HepG2 (cell line): ENCODE measurements around the gene LDHAL6B. TPM values are rescaled to one million over a fixed set of nuclear protein-coding genes. Genes with fewer than 3 reads are reported as not detected.

Experiments used
- ATAC-seq: fragments of 200-7000 bp; cut with Tn5 transposase; 3 replicates; pipeline ENCODE4 v1.9.1; 2020; ENCODE audit warnings: mild to moderate bottlenecking, moderate library complexity
- BruUV-seq: library from RNA; stranded (reverse); fragments of 400-500 nt; replicated peaks from 2 replicates; lab custom pipeline; 2021; lab: Mats Ljungman, UMichigan
- CTCF ChIA-PET: fragments of 300-600 bp; formaldehyde crosslinking; extraction: SDS; loops from one replicate; lab custom pipeline; 2021; ENCODE audit warnings: low total read pairs, inconsistent platforms, low intra/inter-chr PET ratio; lab: Yijun Ruan, JAX
- POLR2A ChIA-PET: fragments of 350-600 bp; sonication (Branson Sonifier 250); formaldehyde crosslinking; loops from one replicate; lab custom pipeline; 2020; ENCODE audit warnings: antibody characterized with exemption, inconsistent platforms; lab: Yijun Ruan, JAX
- DNase-seq: peaks from one replicate; pipeline ENCODE4 v3.0.0-alpha.2; 2015; ENCODE audit warnings: low spot score
- FAIRE-seq: peaks from 3 replicates; lab custom pipeline; 2011; peaks lifted over from hg19 to GRCh38; lab: Jason Lieb, UNC
- H2AFZ ChIP-seq: one replicate; pipeline ENCODE4 v1.6.1; 2011; ENCODE audit warnings: low read length, inconsistent platforms
- H3K27ac ChIP-seq: fragments of 300-600 bp; 3 replicates; pipeline ENCODE4 v1.8.0; 2011; ENCODE audit warnings: mixed run types, mild to moderate bottlenecking, mixed read lengths, low read length, inconsistent platforms; ENCODE audit not compliant: insufficient read depth; ENCODE audit errors: extremely low read length
- H3K27me3 ChIP-seq, 2 experiments: fragments of 200-600 bp in 1 of 2; 2 replicates in 1 of 2; 3 replicates in 1 of 2; pipeline versions ENCODE4 v1.6.0 to v1.8.0; 2011; ENCODE audit warnings: low read length in 2 of 2, mild to moderate bottlenecking in 2 of 2, moderate library complexity in 2 of 2, inconsistent platforms in 1 of 2; ENCODE audit not compliant: insufficient read depth in 2 of 2, control insufficient read depth in 1 of 2
- H3K36me3 ChIP-seq, 2 experiments: fragments of 200-600 bp in 1 of 2; replicated peaks in 1 of 2; 2 replicates in 1 of 2; 3 replicates in 1 of 2; pipeline versions ENCODE4 v1.5.1 to v1.8.0; 2011; ENCODE audit warnings: low read length in 2 of 2, inconsistent platforms in 1 of 2; ENCODE audit not compliant: insufficient read depth in 2 of 2, control insufficient read depth in 1 of 2
- H3K4me1 ChIP-seq: 2 replicates; pipeline ENCODE4 v1.5.1; 2012; ENCODE audit warnings: low read length, inconsistent platforms; ENCODE audit not compliant: insufficient read depth
- H3K4me2 ChIP-seq: 2 replicates; pipeline ENCODE4 v1.6.0; 2011; ENCODE audit warnings: low read depth, low read length, inconsistent platforms
- H3K4me3 ChIP-seq, 3 experiments: fragments of 200-600 bp in 1 of 3; sonication (generic), shearing (Covaris generic) in 1 of 3; replicated peaks in 1 of 3; 2 replicates each; pipeline ENCODE4 v1.5.1; 2011 to 2016; ENCODE audit warnings: low read length in 3 of 3, inconsistent platforms in 2 of 3, low read depth in 2 of 3, mild to moderate bottlenecking in 2 of 3, control low read depth in 1 of 3, mixed read lengths in 1 of 3; ENCODE audit not compliant: insufficient read depth in 1 of 3
- H3K79me2 ChIP-seq: one replicate; pipeline ENCODE4 v1.6.1; 2011; ENCODE audit warnings: low read length, inconsistent platforms; ENCODE audit not compliant: insufficient read depth
- H3K9ac ChIP-seq: 2 replicates; pipeline ENCODE4 v1.6.0; 2011; ENCODE audit warnings: mild to moderate bottlenecking, low read depth, low read length, inconsistent platforms; ENCODE audit not compliant: insufficient read depth
- H3K9me3 ChIP-seq: 2 replicates; pipeline ENCODE4 v1.5.1; 2012; ENCODE audit warnings: mild to moderate bottlenecking, low read length
- H4K20me1 ChIP-seq: 2 replicates; pipeline ENCODE4 v1.6.0; 2011; ENCODE audit warnings: inconsistent platforms, mild to moderate bottlenecking, low read length, moderate library complexity; ENCODE audit not compliant: insufficient read depth
- HOXA9 ChIP-seq: sonication (generic); formaldehyde crosslinking; IDR thresholded peaks from 2 replicates; pipeline ENCODE4 v1.8.1; 2022; ENCODE audit warnings: missing genetic modification reagents, mild to moderate bottlenecking, moderate library complexity, borderline replicate concordance
- KDM2A ChIP-seq: sonication (generic); formaldehyde crosslinking; IDR thresholded peaks from 2 replicates; pipeline ENCODE4 v1.4.0; 2020; ENCODE audit warnings: low read depth, missing genetic modification reagents, borderline replicate concordance
- KLF15 ChIP-seq: sonication (generic); formaldehyde crosslinking; IDR thresholded peaks from 2 replicates; pipeline ENCODE4 v1.8.1; 2023; ENCODE audit warnings: borderline replicate concordance, mild to moderate bottlenecking, inconsistent platforms, missing genetic modification reagents, mixed read lengths
- NFE2L2 ChIP-seq: fragments of 150-350 bp; IDR thresholded peaks from 2 replicates; pipeline ENCODE4 v1.6.1; 2014; ENCODE audit warnings: low read length
- NFYC ChIP-seq: IDR thresholded peaks from 2 replicates; pipeline ENCODE4 v1.6.1; 2016; ENCODE audit warnings: missing genetic modification reagents, missing compliant biosample characterization
- NR3C1 ChIP-seq: sonication (generic); formaldehyde crosslinking; IDR thresholded peaks from 2 replicates; pipeline ENCODE4 v1.4.0; 2020; ENCODE audit warnings: missing genetic modification reagents
- PCBP1 ChIP-seq: fragments of 200-400 bp; formaldehyde crosslinking; IDR thresholded peaks from 2 replicates; pipeline ENCODE4 v1.6.1; 2017; ENCODE audit warnings: mild to moderate bottlenecking, low read depth, low read length, borderline replicate concordance
- SOX6 ChIP-seq, 2 experiments: fragments of 450-650 bp in 1 of 2; sonication (generic) in 1 of 2; formaldehyde crosslinking in 1 of 2; IDR thresholded peaks; 2 replicates each; pipeline versions ENCODE4 v1.4.0 to v1.6.1; 2017 to 2020; ENCODE audit warnings: antibody characterized with exemption in 1 of 2, mild to moderate bottlenecking in 1 of 2, missing genetic modification reagents in 1 of 2
- TOE1 ChIP-seq: sonication (generic); formaldehyde crosslinking; IDR thresholded peaks from 2 replicates; pipeline ENCODE4 v1.4.0; 2020; ENCODE audit warnings: mild to moderate bottlenecking, missing genetic modification reagents
- ZBTB43 ChIP-seq: sonication (generic); formaldehyde crosslinking; conservative IDR thresholded peaks from 2 replicates; pipeline ENCODE4 v1.4.0; 2020; ENCODE audit warnings: missing genetic modification reagents
- ZNF281 ChIP-seq: sonication (generic); formaldehyde crosslinking; IDR thresholded peaks from 2 replicates; pipeline ENCODE4 v1.4.0; 2020; ENCODE audit warnings: missing genetic modification reagents, borderline replicate concordance
- ZNF333 ChIP-seq: sonication (generic); formaldehyde crosslinking; IDR thresholded peaks from 2 replicates; pipeline ENCODE4 v1.4.0; 2020; ENCODE audit warnings: mild to moderate bottlenecking, missing genetic modification reagents, borderline replicate concordance
- ZNF34 ChIP-seq: sonication (generic); formaldehyde crosslinking; IDR thresholded peaks from 2 replicates; pipeline ENCODE4 v1.4.0; 2020; ENCODE audit warnings: mild to moderate bottlenecking, missing genetic modification reagents, borderline replicate concordance
- WGBS: methylation state at CpG from one replicate; pipeline ENCODE4 v1.1.6; 2017; ENCODE audit warnings: low lambda C conversion rate; 5-methylcytosine and 5-hydroxymethylcytosine counted together
- in situ Hi-C: cut with HindIII; loops from 2 replicates; pipeline ENCODE4 v1.10.0; 2017; ENCODE audit warnings: low pct_unique_long_range_greater_than_20kb; ENCODE audit not compliant: extremely low pct_ligation_motif_present
- intact Hi-C: fragments of 100-400 bp; cut with micrococcal nuclease; formaldehyde crosslinking; loops from one replicate; pipeline ENCODE4 v1.10.0; 2022; ENCODE audit not compliant: unreplicated experiment
- polyA plus RNA-seq, 8 experiments: library from polyadenylated mRNA; depleted of rRNA in 3 of 8; stranded (reverse) in 7 of 8; unstranded in 1 of 8; fragments of >200 nt; fragmentation: Illumina TruSeq in 4 of 8; extraction: Trizol in 4 of 8; gene quantifications; 2 replicates each; pipeline versions ENCODE4 v1.2.1 to v1.2.3, GENCODE V29; 2011 to 2016; ENCODE audit warnings: low read depth in 4 of 8, missing spikeins in 1 of 8, mixed read lengths in 1 of 8; ENCODE audit not compliant: insufficient read depth in 1 of 8
- total RNA-seq, 5 experiments: library from RNA; depleted of rRNA; stranded (reverse); fragments of >200 nt; fragmentation: Illumina TruSeq; extraction: Trizol; gene quantifications; 2 replicates each; pipeline ENCODE4 v1.2.3, GENCODE V29; 2016; ENCODE audit warnings: low read depth in 1 of 5
- TF ChIP-seq, protein P1 (sequence below): sonication (generic); formaldehyde crosslinking; IDR thresholded peaks from 2 replicates; pipeline ENCODE4 v1.5.0; 2020; ENCODE audit warnings: mild to moderate bottlenecking, missing genetic modification reagents, borderline replicate concordance

Gene LDHAL6B
- total and polyA plus RNA-seq, 2 of the 13 experiments (the other 11 are each of a cell fraction or from before 2014, with no cell fraction given), result not detected

- DNase-seq (no peak), ATAC-seq (no peak), FAIRE-seq (no peak)
- no peak overlapping the region for H3K27ac ChIP-seq
- 98% methylated on average over 7 of the region's 7 CpGs for WGBS
- no peaks in the 10 kb centered on the region for H4K20me1 ChIP-seq
- BruUV-seq, result no TSS peak
- H3K4me1 ChIP-seq, result no peaks in the 10 kb centered on the region
- in situ Hi-C loops (no loop called here), intact Hi-C loops (no loop called here)
- H3K4me3 ChIP-seq, result no peak overlapping the region
- H3K79me2 ChIP-seq, result no peaks in the 10 kb centered on the region
- no peak overlapping the region for H3K4me2 ChIP-seq
- peaks cover 9 to 54% of the 10 kb centered on the region in 2 experiments for H3K36me3 ChIP-seq
- H3K27me3 ChIP-seq, result no peaks in the 10 kb centered on the region
- no peak overlapping the region for H3K9ac ChIP-seq
- TF ChIP-seq ZBTB43 (CRISPR knock-in tag), result no peak
- TF ChIP-seq PCBP1, result no peak
- TF ChIP-seq NFE2L2, result no peak
- TF ChIP-seq NFYC (CRISPR knock-in tag), result no peak
- TF ChIP-seq ZNF34 (CRISPR knock-in tag), result no peak
- TF ChIP-seq KDM2A (CRISPR knock-in tag), result no peak
- TF ChIP-seq ZNF333 (CRISPR knock-in tag), result no peak
- TF ChIP-seq, protein P1, sequence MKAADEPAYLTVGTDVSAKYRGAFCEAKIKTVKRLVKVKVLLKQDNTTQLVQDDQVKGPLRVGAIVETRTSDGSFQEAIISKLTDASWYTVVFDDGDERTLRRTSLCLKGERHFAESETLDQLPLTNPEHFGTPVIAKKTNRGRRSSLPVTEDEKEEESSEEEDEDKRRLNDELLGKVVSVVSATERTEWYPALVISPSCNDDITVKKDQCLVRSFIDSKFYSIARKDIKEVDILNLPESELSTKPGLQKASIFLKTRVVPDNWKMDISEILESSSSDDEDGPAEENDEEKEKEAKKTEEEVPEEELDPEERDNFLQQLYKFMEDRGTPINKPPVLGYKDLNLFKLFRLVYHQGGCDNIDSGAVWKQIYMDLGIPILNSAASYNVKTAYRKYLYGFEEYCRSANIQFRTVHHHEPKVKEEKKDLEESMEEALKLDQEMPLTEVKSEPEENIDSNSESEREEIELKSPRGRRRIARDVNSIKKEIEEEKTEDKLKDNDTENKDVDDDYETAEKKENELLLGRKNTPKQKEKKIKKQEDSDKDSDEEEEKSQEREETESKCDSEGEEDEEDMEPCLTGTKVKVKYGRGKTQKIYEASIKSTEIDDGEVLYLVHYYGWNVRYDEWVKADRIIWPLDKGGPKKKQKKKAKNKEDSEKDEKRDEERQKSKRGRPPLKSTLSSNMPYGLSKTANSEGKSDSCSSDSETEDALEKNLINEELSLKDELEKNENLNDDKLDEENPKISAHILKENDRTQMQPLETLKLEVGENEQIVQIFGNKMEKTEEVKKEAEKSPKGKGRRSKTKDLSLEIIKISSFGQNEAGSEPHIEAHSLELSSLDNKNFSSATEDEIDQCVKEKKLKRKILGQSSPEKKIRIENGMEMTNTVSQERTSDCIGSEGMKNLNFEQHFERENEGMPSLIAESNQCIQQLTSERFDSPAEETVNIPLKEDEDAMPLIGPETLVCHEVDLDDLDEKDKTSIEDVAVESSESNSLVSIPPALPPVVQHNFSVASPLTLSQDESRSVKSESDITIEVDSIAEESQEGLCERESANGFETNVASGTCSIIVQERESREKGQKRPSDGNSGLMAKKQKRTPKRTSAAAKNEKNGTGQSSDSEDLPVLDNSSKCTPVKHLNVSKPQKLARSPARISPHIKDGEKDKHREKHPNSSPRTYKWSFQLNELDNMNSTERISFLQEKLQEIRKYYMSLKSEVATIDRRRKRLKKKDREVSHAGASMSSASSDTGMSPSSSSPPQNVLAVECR (CRISPR knock-in tag), result no peak
- TF ChIP-seq KLF15 (CRISPR knock-in tag), result no peak
- TF ChIP-seq TOE1 (CRISPR knock-in tag), result no peak
- no peak for TF ChIP-seq ZNF281 (CRISPR knock-in tag)
- TF ChIP-seq NR3C1, result no peak
- TF ChIP-seq SOX6 (IDR thresholded peaks at IDR 0.05), result no peak
- no peak for TF ChIP-seq SOX6 (CRISPR knock-in tag; IDR thresholded peaks at IDR 0.05)
- no peak for TF ChIP-seq HOXA9
- H3K9me3 ChIP-seq, result no peaks in the 10 kb centered on the region
- ChIA-PET CTCF (no interaction called here), POLR2A (no interaction called here)
- H2AFZ ChIP-seq, result no peak overlapping the region
Observed at GRCh38 chr15:59208613-59209249, 2.1 kb downstream of the LDHAL6B start.
